WTC11 (cell line): Measurements from ENCODE around the gene KLF11. TPM values are rescaled to one million over a fixed set of nuclear protein-coding genes. Genes with fewer than 3 reads are reported as not detected.
"Not testable (repeated sequence)": the region's sequence is repeated elsewhere in the genome, so short reads cannot be mapped to it uniquely, and the experiment has no call there.

Experiments
- ATAC-seq: fragments of 200-7000 bp; cut with Tn5 transposase; 2 replicates; pipeline ENCODE4 v1.10.0; 2021; ENCODE audit warnings: mild to moderate bottlenecking, moderate library complexity
- CTCF ChIA-PET: fragments of 300-600 bp; sonication (Branson Sonifier 250); formaldehyde crosslinking; loops from one replicate; lab custom pipeline; 2021; ENCODE audit warnings: antibody characterized with exemption; lab: Charles Lee
- POLR2A ChIA-PET: fragments of 350-600 bp; sonication (Branson Sonifier 250); formaldehyde crosslinking; loops from one replicate; lab custom pipeline; 2021; ENCODE audit warnings: antibody characterized with exemption; lab: Charles Lee
- DNase-seq: peaks from one replicate; pipeline ENCODE4 v3.0.0; 2021; ENCODE audit warnings: low spot score
- H3K27ac Mint-ChIP-seq: 2 replicates; pipeline ENCODE4 v1.8.0; 2021; ENCODE audit warnings: mixed read lengths
- H3K27me3 Mint-ChIP-seq: 2 replicates; pipeline ENCODE4 v1.8.0; 2021; ENCODE audit warnings: low read depth, mild to moderate bottlenecking, moderate library complexity, mixed read lengths
- H3K36me3 Mint-ChIP-seq: 2 replicates; pipeline ENCODE4 v1.8.0; 2021; ENCODE audit warnings: mixed read lengths
- H3K4me1 Mint-ChIP-seq: 2 replicates; pipeline ENCODE4 v1.8.0; 2022; ENCODE audit warnings: mixed read lengths
- H3K4me3 Mint-ChIP-seq: 2 replicates; pipeline ENCODE4 v1.8.0; 2021; ENCODE audit warnings: mild to moderate bottlenecking, moderate library complexity, mixed read lengths
- H3K9me3 Mint-ChIP-seq: 2 replicates; pipeline ENCODE4 v1.8.0; 2021; ENCODE audit warnings: mixed read lengths
- CBFB ChIP-seq: sonication (generic); formaldehyde crosslinking; IDR thresholded peaks from 2 replicates; pipeline ENCODE4 v1.8.1; 2022; ENCODE audit warnings: mild to moderate bottlenecking, low read depth, missing genetic modification reagents
- HMGA2 ChIP-seq: fragments of 250-450 bp; sonication (Bioruptor Pico); IDR thresholded peaks from 2 replicates; pipeline ENCODE4 v1.4.0; 2021; ENCODE audit warnings: mild to moderate bottlenecking, moderate library complexity
- NFE2L1 ChIP-seq: sonication (generic); formaldehyde crosslinking; IDR thresholded peaks from 2 replicates; pipeline ENCODE4 v1.8.1; 2023; ENCODE audit warnings: missing genetic modification reagents
- NR1H2 ChIP-seq: sonication (generic); formaldehyde crosslinking; IDR thresholded peaks from 2 replicates; pipeline ENCODE4 v1.9.0; 2021; ENCODE audit warnings: mild to moderate bottlenecking, moderate library complexity, missing genetic modification reagents
- ZNF396 ChIP-seq: fragments of 250-450 bp; sonication (Bioruptor Pico); IDR thresholded peaks from 2 replicates; pipeline ENCODE4 v1.8.0; 2021; ENCODE audit warnings: mild to moderate bottlenecking, moderate library complexity, borderline replicate concordance
- total RNA-seq: library from RNA; stranded (reverse); gene quantifications from 3 replicates; pipeline ENCODE4 v1.2.3, GENCODE V29; 2021
- TF ChIP-seq, protein P1 (sequence below): fragments of 250-450 bp; sonication (Bioruptor Pico); IDR thresholded peaks from 2 replicates; pipeline ENCODE4 v1.9.0; 2021; ENCODE audit warnings: moderate library complexity, mild to moderate bottlenecking, inconsistent platforms, borderline replicate concordance
- TF ChIP-seq, protein P2 (sequence below): sonication (generic); formaldehyde crosslinking; IDR thresholded peaks from 2 replicates; pipeline ENCODE4 v1.8.0; 2023; ENCODE audit warnings: missing genetic modification reagents
- TF ChIP-seq, protein P3 (sequence below): sonication (generic); formaldehyde crosslinking; IDR thresholded peaks from 2 replicates; pipeline ENCODE4 v1.8.1; 2022; ENCODE audit warnings: low read depth, mild to moderate bottlenecking, moderate library complexity, missing genetic modification reagents, borderline replicate concordance
- TF ChIP-seq, protein P4 (sequence below): sonication (generic); formaldehyde crosslinking; IDR thresholded peaks from 2 replicates; pipeline ENCODE4 v1.8.0; 2023; ENCODE audit warnings: missing genetic modification reagents, mild to moderate bottlenecking, borderline replicate concordance
- TF ChIP-seq, protein P5 (sequence below): sonication (generic); formaldehyde crosslinking; IDR thresholded peaks from 2 replicates; pipeline ENCODE4 v1.8.0; 2022; ENCODE audit warnings: mild to moderate bottlenecking, missing genetic modification reagents
- TF ChIP-seq, protein P6 (sequence below): sonication (generic); formaldehyde crosslinking; IDR thresholded peaks from 2 replicates; pipeline ENCODE4 v1.8.0; 2022; ENCODE audit warnings: mild to moderate bottlenecking, missing genetic modification reagents

The KLF11 gene
- total RNA-seq, 1 experiment from 2014 or later, result 8.8 TPM

DNA sequence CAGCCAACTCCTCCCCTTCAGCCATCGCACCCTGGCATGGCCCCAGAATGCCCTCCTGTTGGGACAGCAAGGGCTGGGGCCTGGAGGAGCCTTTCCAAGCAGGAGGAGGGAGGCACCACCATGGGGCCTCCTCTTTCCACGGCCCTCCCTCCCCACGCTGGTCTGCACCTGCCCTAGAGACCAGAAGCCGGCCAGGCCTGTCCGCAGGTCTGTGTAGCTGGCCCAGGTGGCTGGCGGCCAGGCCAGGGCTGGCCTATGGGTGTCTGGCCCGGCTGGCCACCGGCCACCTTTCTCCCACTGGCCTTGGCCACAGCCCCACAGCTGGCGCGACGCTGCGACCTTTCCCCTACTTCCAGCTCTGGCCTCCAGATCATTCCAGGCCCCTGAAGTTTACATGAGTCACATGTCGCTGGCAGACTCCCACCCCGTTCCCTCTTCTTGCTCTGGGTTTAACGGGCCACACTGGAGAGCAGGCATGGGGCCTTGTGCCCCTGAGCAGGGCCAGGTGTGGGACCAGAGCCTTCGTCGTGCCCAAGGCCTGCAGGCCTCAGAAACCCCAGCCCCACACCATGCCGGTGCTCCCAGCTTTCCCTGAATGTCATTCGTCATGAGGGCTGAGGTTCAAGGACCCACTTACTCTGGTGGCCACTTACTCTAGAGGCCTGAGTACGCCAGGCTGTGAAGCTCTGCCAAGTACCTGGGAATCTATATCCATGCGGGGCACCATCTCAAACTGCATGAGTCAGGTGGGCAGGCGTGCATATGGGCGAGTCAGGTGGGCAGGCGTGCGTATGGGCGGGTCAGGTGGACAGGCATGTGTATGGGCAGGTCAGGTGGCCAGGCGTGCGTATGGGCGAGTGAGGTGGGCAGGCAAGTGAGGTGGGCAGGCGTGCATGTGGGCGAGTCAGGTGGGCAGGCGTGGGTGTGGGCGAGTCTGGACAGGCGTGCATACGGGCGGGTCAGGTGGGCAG lies 33.3 kb upstream of the KLF11 start:
- Mint-ChIP-seq H3K4me1 (no peaks in the 10 kb centered on the region), H3K27ac (no peak overlapping the region), H3K27me3 (no peaks in the 10 kb centered on the region; the same call in 1 of the 2 replicates), H3K36me3 (no peaks in the 10 kb centered on the region), H3K9me3 (0 out of 2 replicates have a peak, but pooled peaks cover 9% of the 10 kb centered on the region), H3K4me3 (no peak overlapping the region)
- DNase-seq (no peak), ATAC-seq (no peak)
- TF ChIP-seq, protein P1, sequence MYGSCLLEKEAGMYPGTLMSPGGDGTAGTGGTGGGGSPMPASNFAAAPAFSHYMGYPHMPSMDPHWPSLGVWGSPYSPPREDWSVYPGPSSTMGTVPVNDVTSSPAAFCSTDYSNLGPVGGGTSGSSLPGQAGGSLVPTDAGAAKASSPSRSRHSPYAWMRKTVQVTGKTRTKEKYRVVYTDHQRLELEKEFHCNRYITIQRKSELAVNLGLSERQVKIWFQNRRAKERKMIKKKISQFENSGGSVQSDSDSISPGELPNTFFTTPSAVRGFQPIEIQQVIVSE (CRISPR knock-in tag), result no peak
- ChIA-PET POLR2A (no interaction called here), CTCF (no interaction called here)

DNA sequence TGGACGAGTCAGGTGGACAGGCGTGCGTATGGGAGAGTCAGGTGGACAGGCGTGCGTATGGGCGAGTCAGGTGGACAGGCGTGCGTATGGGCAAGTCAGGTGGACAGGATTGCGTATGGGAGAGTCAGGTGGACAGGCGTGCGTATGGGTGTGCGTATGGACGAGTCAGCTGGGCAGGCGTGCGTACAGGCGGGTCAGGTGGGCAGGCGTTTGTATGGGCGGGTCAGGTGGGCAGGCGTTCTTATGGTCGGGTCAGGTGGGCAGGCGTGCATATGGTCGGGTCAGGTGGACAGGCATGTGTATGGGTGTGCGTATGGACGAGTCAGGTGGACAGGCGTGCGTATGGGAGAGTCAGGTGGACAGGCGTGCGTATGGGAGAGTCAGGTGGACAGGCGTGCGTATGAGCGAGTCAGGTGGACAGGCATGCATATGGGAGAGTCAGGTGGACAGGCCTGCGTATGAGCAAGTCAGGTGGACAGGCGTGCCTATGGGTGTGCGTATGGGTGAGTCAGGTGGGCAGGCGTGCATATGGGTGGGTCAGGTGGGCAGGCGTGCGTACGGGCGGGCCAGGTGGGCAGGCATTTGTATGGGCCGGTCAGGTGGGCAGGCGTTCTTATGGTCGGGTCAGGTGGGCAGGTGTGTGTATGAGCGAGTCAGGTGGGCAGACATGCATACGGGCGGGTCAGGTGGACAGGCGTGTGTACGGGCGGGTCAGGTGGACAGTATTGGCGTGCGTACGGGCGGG lies 32.3 kb upstream of the KLF11 start:
- CTCF ChIA-PET, DNase-seq, ATAC-seq, H3K27me3 Mint-ChIP-seq, POLR2A ChIA-PET, H3K4me1 Mint-ChIP-seq, H3K9me3 Mint-ChIP-seq, H3K27ac Mint-ChIP-seq, H3K4me3 Mint-ChIP-seq, H3K36me3 Mint-ChIP-seq: not testable (repeated sequence)

DNA sequence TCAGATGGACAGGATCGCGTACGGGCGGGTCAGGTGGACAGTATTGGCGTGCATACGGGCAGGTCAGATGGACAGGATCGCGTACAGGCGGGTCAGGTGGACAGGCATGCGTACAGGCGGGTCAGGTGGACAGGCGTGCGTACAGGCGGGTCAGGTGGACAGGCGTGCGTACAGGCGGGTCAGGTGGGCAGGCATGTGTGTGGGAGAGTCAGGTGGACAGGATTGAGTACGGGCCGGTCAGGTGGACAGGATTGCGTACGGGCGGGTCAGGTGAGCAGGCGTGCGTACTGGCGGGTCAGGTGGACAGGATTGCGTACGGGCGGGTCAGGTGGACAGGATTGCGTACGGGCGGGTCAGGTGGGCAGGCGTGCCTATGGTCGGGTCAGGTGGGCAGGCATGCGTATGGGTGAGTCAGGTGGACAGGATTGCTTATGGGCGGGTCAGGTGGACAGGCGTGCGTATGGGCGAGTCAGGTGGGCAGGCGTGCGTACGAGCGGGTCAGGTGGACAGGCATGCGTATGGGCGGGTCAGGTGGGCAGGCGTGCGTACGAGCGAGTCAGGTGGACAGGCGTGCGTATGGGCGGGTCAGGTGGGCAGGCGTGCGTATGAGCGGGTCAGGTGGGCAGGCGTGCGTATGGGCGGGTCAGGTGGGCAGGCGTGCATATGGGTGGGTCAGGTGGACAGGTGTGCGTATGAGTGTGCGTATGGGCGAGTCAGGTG lies 31.6 kb upstream of the KLF11 start:
- H3K4me1 Mint-ChIP-seq, H3K4me3 Mint-ChIP-seq, H3K9me3 Mint-ChIP-seq, H3K27ac Mint-ChIP-seq, H3K36me3 Mint-ChIP-seq, ATAC-seq, DNase-seq, CTCF ChIA-PET, H3K27me3 Mint-ChIP-seq, POLR2A ChIA-PET: not testable (repeated sequence)

DNA sequence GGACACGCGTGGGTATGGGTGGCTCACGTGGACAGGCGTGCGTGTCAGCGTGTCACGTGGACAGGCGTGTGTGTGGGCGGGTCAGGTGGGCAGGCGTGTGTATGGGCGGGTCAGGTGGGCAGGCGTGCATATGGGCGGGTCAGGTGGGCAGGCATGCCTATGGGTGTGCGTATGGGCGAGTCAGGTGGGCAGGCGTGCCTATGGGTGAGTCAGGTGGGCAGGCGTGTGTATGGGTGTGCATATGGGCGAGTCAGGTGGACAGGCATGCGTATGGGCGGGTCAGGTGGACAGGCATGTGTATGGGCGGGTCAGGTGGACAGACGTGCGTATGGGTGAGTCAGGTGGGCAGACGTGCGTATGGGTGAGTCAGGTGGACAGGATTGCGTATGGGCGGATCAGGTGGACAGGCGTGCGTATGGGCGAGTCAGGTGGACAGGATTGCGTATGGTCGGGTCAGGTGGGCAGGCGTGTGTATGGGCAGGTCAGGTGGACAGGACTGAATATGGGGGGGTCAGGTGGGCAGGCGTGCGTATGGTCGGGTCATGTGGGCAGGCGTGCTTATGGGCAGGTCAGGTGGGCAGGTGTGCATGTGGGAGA lies 30.9 kb upstream of the KLF11 start:
- H3K9me3 Mint-ChIP-seq, ATAC-seq, H3K27me3 Mint-ChIP-seq, CTCF ChIA-PET, H3K27ac Mint-ChIP-seq, H3K4me1 Mint-ChIP-seq, DNase-seq, H3K4me3 Mint-ChIP-seq, H3K36me3 Mint-ChIP-seq, POLR2A ChIA-PET: not testable (repeated sequence)

DNA sequence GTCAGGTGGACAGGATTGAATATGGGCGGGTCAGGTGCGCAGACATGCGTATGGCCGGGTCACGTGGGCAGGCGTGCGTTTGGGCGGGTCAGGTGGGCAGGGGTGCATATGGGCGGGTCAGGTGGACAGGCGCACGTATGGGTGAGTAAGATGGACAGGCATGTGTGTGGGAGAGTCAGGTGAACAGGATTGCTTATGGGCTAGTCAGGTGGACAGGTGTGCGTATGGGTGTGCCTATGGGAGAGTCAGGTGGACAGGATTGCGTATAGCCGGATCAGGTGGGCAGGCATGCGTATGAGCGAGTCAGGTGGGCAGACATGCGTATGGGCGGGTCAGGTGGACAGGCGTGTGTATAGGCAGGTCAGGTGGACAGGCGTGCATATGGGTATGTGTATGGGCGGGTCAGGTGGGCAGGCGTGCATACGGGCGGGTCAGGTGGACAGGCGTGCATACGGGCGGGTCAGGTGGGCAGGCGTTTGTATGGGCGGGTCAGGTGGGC lies 30.3 kb upstream of the KLF11 start:
- Mint-ChIP-seq H3K9me3 (no peaks in the 10 kb centered on the region), H3K27ac (no peak overlapping the region), H3K4me1 (no peaks in the 10 kb centered on the region), H3K27me3 (no peaks in the 10 kb centered on the region), H3K36me3 (no peaks in the 10 kb centered on the region), H3K4me3 (no peak overlapping the region)
- DNase-seq (no peak), ATAC-seq (no peak)
- ChIA-PET POLR2A (no interaction called here), CTCF (no interaction called here)
- TF ChIP-seq, protein P2, sequence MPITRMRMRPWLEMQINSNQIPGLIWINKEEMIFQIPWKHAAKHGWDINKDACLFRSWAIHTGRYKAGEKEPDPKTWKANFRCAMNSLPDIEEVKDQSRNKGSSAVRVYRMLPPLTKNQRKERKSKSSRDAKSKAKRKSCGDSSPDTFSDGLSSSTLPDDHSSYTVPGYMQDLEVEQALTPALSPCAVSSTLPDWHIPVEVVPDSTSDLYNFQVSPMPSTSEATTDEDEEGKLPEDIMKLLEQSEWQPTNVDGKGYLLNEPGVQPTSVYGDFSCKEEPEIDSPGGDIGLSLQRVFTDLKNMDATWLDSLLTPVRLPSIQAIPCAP (CRISPR knock-in tag), result no peak
- TF ChIP-seq, protein P3, sequence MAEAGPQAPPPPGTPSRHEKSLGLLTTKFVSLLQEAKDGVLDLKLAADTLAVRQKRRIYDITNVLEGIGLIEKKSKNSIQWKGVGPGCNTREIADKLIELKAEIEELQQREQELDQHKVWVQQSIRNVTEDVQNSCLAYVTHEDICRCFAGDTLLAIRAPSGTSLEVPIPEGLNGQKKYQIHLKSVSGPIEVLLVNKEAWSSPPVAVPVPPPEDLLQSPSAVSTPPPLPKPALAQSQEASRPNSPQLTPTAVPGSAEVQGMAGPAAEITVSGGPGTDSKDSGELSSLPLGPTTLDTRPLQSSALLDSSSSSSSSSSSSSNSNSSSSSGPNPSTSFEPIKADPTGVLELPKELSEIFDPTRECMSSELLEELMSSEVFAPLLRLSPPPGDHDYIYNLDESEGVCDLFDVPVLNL (CRISPR knock-in tag), result no peak
- no peak for TF ChIP-seq NR1H2 (CRISPR knock-in tag)
- TF ChIP-seq NFE2L1 (CRISPR knock-in tag), result no peak
- no peak for TF ChIP-seq CBFB (CRISPR knock-in tag)
- TF ChIP-seq, protein P4, sequence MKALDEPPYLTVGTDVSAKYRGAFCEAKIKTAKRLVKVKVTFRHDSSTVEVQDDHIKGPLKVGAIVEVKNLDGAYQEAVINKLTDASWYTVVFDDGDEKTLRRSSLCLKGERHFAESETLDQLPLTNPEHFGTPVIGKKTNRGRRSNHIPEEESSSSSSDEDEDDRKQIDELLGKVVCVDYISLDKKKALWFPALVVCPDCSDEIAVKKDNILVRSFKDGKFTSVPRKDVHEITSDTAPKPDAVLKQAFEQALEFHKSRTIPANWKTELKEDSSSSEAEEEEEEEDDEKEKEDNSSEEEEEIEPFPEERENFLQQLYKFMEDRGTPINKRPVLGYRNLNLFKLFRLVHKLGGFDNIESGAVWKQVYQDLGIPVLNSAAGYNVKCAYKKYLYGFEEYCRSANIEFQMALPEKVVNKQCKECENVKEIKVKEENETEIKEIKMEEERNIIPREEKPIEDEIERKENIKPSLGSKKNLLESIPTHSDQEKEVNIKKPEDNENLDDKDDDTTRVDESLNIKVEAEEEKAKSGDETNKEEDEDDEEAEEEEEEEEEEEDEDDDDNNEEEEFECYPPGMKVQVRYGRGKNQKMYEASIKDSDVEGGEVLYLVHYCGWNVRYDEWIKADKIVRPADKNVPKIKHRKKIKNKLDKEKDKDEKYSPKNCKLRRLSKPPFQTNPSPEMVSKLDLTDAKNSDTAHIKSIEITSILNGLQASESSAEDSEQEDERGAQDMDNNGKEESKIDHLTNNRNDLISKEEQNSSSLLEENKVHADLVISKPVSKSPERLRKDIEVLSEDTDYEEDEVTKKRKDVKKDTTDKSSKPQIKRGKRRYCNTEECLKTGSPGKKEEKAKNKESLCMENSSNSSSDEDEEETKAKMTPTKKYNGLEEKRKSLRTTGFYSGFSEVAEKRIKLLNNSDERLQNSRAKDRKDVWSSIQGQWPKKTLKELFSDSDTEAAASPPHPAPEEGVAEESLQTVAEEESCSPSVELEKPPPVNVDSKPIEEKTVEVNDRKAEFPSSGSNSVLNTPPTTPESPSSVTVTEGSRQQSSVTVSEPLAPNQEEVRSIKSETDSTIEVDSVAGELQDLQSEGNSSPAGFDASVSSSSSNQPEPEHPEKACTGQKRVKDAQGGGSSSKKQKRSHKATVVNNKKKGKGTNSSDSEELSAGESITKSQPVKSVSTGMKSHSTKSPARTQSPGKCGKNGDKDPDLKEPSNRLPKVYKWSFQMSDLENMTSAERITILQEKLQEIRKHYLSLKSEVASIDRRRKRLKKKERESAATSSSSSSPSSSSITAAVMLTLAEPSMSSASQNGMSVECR (CRISPR knock-in tag), result no peak
- TF ChIP-seq ZNF396 (CRISPR knock-in tag), result no peak
- TF ChIP-seq HMGA2, result no peak
- TF ChIP-seq, protein P5, sequence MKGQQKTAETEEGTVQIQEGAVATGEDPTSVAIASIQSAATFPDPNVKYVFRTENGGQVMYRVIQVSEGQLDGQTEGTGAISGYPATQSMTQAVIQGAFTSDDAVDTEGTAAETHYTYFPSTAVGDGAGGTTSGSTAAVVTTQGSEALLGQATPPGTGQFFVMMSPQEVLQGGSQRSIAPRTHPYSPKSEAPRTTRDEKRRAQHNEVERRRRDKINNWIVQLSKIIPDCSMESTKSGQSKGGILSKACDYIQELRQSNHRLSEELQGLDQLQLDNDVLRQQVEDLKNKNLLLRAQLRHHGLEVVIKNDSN (CRISPR knock-in tag), result no peak
- TF ChIP-seq, protein P6, sequence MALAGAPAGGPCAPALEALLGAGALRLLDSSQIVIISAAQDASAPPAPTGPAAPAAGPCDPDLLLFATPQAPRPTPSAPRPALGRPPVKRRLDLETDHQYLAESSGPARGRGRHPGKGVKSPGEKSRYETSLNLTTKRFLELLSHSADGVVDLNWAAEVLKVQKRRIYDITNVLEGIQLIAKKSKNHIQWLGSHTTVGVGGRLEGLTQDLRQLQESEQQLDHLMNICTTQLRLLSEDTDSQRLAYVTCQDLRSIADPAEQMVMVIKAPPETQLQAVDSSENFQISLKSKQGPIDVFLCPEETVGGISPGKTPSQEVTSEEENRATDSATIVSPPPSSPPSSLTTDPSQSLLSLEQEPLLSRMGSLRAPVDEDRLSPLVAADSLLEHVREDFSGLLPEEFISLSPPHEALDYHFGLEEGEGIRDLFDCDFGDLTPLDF (CRISPR knock-in tag), result no peak
